Osteoblast (primary cell): ENCODE measurements around the gene DMGDH. TPM values are rescaled to one million over a fixed set of nuclear protein-coding genes. Genes with fewer than 3 reads are reported as not detected.
A peak's percentile ranks its signal among the peaks of the same experiment; 100 is the strongest.

Experiments
- DNase-seq: peaks from one replicate; pipeline ENCODE4 v3.0.0; 2011; ENCODE audit warnings: low spot score, mixed read lengths; ENCODE audit not compliant: insufficient read length; ENCODE audit errors: missing footprints
- H2AFZ ChIP-seq: 2 replicates; pipeline ENCODE4 v1.6.0; 2011; ENCODE audit warnings: mild to moderate bottlenecking, low read length
- H3K27ac ChIP-seq: 2 replicates; pipeline ENCODE4 v1.5.1; 2011; ENCODE audit warnings: mild to moderate bottlenecking, low read depth, low read length, moderate library complexity
- H3K27me3 ChIP-seq: 2 replicates; pipeline ENCODE4 v1.6.0; 2012; ENCODE audit warnings: mild to moderate bottlenecking, control low read depth, inconsistent platforms, low read length, moderate library complexity; ENCODE audit not compliant: insufficient read depth
- H3K36me3 ChIP-seq: 2 replicates; pipeline ENCODE4 v1.5.1; 2011; ENCODE audit warnings: mild to moderate bottlenecking, low read length, control low read depth, moderate library complexity; ENCODE audit not compliant: insufficient read depth
- H3K4me1 ChIP-seq: 2 replicates; pipeline ENCODE4 v1.5.1; 2011; ENCODE audit warnings: mild to moderate bottlenecking, low read length, control low read depth, moderate library complexity; ENCODE audit not compliant: insufficient read depth
- H3K4me2 ChIP-seq: 2 replicates; pipeline ENCODE4 v1.6.0; 2011; ENCODE audit warnings: mild to moderate bottlenecking, low read length; ENCODE audit not compliant: insufficient read depth
- H3K4me3 ChIP-seq: fragments of 200-600 bp; sonication (generic); 3 replicates; pipeline ENCODE4 v1.5.1; 2012; ENCODE audit warnings: mild to moderate bottlenecking, low read length, inconsistent platforms; ENCODE audit not compliant: insufficient read depth
- H3K79me2 ChIP-seq: 2 replicates; pipeline ENCODE4 v1.6.0; 2012; ENCODE audit warnings: mild to moderate bottlenecking, low read length, control low read depth, inconsistent platforms; ENCODE audit not compliant: insufficient read depth
- H3K9me3 ChIP-seq: 2 replicates; pipeline ENCODE4 v1.5.1; 2011; ENCODE audit warnings: low read depth, low read length, control low read depth
- H4K20me1 ChIP-seq: 2 replicates; pipeline ENCODE4 v1.6.0; 2012; ENCODE audit warnings: mild to moderate bottlenecking, low read length, control low read depth; ENCODE audit not compliant: insufficient read depth
- total RNA-seq: library from RNA; depleted of rRNA; stranded (reverse); fragments of >200 nt; gene quantifications from 2 replicates; pipeline ENCODE4 v1.2.3, GENCODE V29; 2012
- TF ChIP-seq, protein P1 (sequence below): IDR thresholded peaks from 2 replicates; pipeline ENCODE4 v1.5.1; 2011; ENCODE audit warnings: mild to moderate bottlenecking, low read depth, low read length, moderate library complexity; ENCODE audit errors: extremely low read depth

DMGDH gene
- total RNA-seq, 1 donor = 7.2 TPM

DNA sequence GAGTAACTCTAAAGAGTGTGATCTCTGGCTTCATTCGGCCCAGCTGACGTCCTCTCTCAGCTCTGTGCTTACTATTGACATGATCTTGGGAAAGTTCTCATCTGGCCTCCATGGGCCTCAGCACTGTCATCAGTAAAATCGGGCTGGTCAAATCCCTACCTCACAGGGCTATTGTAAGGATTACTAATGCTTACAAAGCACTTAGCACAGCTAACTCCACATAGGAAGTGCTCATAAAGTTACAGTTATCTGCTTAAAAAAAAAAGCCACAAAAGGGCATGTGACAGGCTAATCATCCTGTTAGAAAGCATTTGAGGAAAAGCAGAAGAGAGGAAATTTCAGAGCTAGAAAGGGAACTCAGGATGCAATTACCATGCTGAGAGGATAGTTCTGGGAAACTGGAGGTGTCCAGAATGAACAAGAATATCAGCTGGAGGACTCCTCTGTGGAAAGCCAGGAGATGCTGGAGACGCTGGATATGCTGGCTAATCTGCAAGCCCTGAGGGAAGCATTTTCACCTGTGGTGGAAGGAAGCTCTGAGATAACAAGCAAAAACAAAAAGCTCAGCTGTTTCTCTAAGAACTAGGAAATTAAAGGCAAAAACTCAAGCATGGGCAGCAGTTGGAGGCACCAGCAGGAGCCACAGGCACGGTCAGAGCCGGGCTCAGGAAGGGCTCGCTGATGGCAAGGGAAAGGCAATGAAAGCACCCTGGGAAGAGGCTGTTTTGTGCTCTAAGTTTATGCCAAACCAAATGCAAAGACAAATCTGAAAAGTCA lies 37.7 kb upstream of the DMGDH start:
- Histone ChIP-seq H3K36me3 (no peaks in the 10 kb centered on the region), H3K4me3 (no peak overlapping the region), H2AFZ (peak overlapping the region; percentile 17), H3K4me1 (peaks cover 7% of the 10 kb centered on the region), H3K79me2 (no peaks in the 10 kb centered on the region), H3K27ac (no peak overlapping the region), H3K27me3 (peaks cover 21% of the 10 kb centered on the region), H4K20me1 (no peaks in the 10 kb centered on the region), H3K4me2 (no peak overlapping the region), H3K9me3 (no peaks in the 10 kb centered on the region)
- DNase-seq = peak; percentile 56
- TF ChIP-seq, protein P1, sequence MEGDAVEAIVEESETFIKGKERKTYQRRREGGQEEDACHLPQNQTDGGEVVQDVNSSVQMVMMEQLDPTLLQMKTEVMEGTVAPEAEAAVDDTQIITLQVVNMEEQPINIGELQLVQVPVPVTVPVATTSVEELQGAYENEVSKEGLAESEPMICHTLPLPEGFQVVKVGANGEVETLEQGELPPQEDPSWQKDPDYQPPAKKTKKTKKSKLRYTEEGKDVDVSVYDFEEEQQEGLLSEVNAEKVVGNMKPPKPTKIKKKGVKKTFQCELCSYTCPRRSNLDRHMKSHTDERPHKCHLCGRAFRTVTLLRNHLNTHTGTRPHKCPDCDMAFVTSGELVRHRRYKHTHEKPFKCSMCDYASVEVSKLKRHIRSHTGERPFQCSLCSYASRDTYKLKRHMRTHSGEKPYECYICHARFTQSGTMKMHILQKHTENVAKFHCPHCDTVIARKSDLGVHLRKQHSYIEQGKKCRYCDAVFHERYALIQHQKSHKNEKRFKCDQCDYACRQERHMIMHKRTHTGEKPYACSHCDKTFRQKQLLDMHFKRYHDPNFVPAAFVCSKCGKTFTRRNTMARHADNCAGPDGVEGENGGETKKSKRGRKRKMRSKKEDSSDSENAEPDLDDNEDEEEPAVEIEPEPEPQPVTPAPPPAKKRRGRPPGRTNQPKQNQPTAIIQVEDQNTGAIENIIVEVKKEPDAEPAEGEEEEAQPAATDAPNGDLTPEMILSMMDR = no peak

- no peaks in the 10 kb centered on the region for H3K79me2 ChIP-seq
- no peak overlapping the region for H3K27ac ChIP-seq
- H3K4me2 ChIP-seq = no peak overlapping the region
- no peaks in the 10 kb centered on the region for H3K9me3 ChIP-seq
- no peaks in the 10 kb centered on the region for H4K20me1 ChIP-seq
- TF ChIP-seq, protein P1 = no peak
- no peaks in the 10 kb centered on the region for H3K36me3 ChIP-seq
- DNase-seq = no peak
- H3K27me3 ChIP-seq = peaks cover 8% of the 10 kb centered on the region
- H3K4me1 ChIP-seq = peaks cover 7% of the 10 kb centered on the region
- no peak overlapping the region for H3K4me3 ChIP-seq
- H2AFZ ChIP-seq = no peak overlapping the region
Measured at GRCh38 chr5:79105868-79106267, 36.4 kb upstream of the DMGDH start.

GRCh38 chr5:79093762-79094161 lies 24.3 kb upstream of the DMGDH start:
- Histone ChIP-seq H3K4me3 (no peak overlapping the region), H2AFZ (no peak overlapping the region)
- TF ChIP-seq, protein P1 = no peak

GRCh38 chr5:79091064-79091463 lies 21.6 kb upstream of the DMGDH start:
- Histone ChIP-seq H3K27me3 (peaks cover 27% of the 10 kb centered on the region), H3K36me3 (no peaks in the 10 kb centered on the region), H3K9me3 (no peaks in the 10 kb centered on the region), H3K4me3 (no peak overlapping the region), H3K4me1 (no peaks in the 10 kb centered on the region), H4K20me1 (no peaks in the 10 kb centered on the region), H3K79me2 (no peaks in the 10 kb centered on the region), H2AFZ (no peak overlapping the region), H3K27ac (no peak overlapping the region), H3K4me2 (no peak overlapping the region)
- no peak for DNase-seq
- TF ChIP-seq, protein P1 = no peak

More at GRCh38 chr5:79093762-79094161, 24.3 kb upstream of the DMGDH start:
- peaks cover 27% of the 10 kb centered on the region for H3K27me3 ChIP-seq
- no peaks in the 10 kb centered on the region for H4K20me1 ChIP-seq
- H3K9me3 ChIP-seq = no peaks in the 10 kb centered on the region
- H3K4me1 ChIP-seq = no peaks in the 10 kb centered on the region
- H3K79me2 ChIP-seq = no peaks in the 10 kb centered on the region
- no peak overlapping the region for H3K27ac ChIP-seq
- no peaks in the 10 kb centered on the region for H3K36me3 ChIP-seq
- no peak for DNase-seq
- H3K4me2 ChIP-seq = no peak overlapping the region
